HG03196 (cell line): ENCODE measurements around the gene THEM5.
"Not testable (repeated sequence)": the region's sequence is repeated elsewhere in the genome, so short reads cannot be mapped to it uniquely, and the experiment has no call there.

Source experiments
- ATAC-seq: cut with Tn5 transposase; IDR thresholded peaks from one replicate; pipeline ENCODE4 v1.9.1; 2021; ENCODE audit not compliant: unreplicated experiment

THEM5 gene

DNA sequence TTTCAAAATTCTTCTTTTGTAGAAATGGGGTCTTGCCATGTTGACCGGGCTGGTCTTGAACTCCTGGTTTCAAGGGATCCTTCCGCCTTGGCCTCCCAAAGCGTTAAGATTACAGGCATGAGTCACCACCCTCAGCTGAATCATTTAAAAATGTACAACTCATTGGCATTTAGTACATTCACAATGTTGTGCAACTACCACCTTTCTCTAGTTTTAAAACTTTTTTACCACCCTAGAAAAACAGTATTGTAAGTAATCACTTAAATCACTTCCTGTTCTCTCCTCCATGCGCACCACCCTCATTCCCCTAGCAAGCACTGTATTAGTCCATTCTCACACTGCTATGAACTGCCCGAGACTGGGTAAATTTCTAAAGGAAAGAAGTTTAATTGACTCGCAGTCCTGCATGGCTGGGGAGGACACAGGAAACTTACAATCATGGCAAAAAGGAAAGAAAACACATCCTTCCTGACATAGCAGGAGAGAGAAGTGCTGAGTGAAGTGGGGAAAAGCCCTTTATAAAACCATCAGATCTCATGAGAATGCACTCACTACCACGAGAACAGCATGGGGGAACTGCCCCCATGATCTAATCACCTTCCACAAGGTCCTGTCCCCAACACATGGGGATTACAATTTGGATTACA, 14.4 kb upstream of the THEM5 start:
- no peak for ATAC-seq

DNA sequence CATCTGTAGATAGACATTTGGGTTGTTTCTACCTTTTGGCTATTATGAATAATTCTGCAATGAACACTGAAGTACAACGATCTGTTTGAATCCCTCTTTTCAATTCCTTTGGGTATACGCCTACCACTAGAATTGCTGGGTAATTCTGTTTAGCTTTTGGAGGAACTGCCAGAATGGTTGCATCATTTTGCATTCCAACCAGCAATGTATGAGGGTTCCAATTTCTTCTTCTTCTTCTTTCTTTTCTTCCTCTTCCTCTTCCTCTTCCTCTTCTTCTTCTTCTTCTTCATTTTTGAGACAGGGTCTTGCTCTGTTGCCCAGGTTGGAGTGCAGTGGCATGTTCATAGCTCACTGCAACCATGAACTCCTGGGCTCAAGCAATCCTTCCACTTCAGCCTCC, 13.8 kb upstream of the THEM5 start:
- no peak for ATAC-seq

DNA sequence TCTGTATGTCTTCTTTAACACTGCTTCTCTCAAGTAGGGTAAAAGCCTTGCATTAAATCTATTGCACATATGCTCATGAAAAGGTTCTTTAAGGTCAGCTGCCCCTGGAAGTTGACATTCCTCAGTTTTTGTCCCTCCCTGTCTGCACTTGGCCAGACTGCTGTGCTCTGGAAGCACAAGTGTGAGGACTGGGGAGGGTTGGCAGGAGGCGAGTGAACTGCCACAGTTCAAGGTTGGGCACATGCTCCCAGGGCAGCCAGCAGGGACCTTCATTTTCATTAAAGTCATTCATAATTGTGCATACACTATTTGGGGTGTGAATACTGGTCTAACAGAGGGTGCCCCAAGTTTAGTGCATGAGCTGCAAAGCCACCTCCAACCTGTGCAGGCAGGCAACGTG, 10.9 kb upstream of the THEM5 start:
- no peak for ATAC-seq

DNA sequence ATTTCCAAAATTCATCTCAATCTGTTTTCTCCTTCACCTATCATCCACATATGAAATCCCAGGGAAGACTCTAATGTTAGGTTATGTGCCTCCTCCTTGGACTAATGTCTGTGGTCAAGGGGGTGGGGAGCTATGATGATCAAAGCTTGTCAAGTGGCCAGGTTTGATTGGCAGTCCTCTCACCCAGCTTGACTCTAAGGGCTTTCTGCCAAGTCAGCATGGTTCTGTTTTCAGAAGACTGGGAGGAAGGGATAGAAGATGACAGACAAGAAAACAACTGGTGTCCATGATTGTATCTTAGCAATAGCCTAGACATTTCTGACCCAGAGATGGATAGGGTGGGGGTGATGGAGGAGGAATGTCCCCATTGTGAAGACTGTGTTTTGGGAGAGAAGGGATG, 9.1 kb upstream of the THEM5 start:
- no peak for ATAC-seq

DNA sequence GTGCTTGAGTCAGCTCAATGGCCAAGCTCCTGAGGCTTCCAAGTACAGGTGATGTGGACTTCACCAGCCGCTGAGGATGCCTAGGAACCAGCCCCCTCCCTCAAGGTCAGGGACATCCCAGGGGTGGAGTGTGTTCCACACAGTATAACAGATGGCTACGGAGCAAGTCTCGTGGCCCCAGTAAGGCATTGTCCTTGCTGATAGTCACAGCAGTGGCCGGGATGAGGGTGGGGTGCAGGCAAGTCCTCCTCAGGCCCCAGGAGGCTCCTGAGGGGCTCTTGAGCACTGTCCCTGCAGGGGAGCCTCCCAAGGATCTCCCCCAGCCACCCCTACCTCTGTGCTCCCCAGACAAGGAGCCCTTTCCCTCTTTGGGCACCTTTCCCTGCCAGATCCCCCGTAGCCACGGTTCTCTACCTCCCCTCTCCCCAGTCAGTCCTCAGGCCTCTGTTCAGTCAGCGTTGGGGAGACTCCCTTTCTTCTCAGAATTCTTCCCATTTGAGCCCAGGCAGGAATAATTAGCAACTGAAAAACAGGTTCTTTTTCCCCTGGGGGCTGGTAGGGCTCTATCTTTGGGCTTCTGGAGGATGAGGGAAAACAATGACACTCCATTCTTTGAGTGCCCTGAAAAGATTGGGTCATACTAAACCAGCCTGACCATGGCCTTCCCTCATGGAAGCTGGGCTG, 7.1 kb upstream of the THEM5 start:
- ATAC-seq, result no peak

DNA sequence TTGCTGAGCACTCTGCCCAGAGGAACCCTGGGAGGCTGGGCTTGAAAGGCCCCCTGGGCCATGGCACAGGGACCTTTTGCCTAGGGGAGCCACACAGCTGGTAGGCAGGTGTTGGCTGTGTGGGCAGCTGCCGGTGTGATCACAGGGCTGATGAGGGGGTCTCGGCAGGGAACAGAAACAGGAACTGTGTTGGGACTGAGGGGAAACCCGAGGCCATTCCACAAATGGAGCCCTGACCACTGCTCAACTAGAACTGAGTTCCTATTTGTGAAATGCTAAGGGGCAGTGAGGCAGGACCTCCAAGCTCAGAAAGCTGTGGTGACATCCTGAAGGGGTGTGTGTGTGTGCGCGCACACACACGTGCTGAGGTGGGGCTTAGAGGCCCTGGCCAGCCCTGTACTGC, 6.4 kb upstream of the THEM5 start:
- no peak for ATAC-seq

DNA sequence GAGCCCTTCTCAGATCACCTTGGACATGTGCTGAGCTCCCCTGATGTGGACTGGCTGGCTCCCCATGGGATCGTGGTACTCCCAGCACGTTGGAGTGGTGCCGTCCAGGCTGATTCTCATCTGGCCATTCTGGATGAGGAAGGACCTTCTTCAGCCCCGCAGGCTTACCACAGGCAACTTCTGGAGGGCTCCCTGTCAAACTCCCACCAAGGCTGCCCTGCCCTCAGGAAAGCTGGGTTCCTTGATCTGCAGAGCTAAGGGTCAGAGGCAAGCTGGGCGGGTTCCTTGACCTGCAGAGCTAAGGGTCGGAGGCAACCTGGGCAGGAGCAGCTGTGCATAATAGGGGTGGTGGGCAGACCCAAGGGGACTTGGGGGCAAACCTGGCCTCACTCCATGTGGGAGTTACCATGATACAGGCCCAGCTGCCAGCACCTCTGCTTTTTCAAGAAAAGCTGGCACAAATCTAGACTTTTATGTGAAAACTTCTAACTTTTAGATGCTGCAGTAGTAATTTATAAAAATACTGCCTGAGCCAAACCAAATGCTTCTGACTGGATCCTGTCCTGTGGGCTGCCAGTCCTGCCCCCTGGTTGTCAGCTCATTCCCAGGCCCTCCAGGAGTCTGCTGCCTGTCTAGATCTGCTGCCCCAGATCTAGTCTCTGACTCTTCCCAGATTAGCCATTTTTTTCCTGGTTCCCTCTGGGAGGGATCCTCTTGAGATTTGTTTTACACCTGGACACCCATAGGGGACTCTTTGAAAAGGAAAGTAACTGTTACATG, 5.6 kb upstream of the THEM5 start:
- no peak for ATAC-seq

DNA sequence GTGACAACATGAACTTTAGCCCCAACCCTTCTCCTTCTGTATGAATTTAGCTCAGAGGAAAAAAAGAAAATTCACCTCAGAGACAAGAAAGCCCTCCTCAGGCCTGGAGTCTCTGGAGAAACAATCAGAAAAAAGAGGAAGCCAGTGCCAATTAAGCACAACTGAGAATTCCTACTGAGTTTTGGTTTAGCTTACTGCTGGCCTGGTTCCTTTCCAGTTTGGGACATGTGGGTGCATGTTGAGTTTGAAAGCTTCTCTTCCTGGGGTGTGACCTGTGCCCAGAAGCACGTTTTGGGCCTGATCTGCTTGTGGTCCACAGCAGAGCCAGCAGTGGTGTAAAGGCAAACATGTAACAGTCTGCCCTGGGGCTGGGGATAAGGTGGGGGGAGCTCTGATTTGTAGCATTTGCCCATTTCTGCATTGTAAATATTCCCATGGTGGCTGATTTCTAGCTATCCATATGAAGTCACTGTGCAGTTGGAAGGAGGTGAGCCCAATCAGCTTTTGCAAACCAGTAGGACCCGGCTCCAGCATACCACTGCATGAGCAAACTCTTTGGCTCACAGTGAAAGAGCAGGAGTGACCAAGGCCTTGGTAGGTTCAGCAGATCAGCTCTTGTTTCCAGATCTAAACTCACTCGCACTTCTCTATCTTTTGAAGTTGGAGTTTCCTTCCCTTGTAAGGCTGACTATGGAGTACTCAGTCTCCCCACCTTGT, 4.7 kb upstream of the THEM5 start:
- no peak for ATAC-seq

DNA sequence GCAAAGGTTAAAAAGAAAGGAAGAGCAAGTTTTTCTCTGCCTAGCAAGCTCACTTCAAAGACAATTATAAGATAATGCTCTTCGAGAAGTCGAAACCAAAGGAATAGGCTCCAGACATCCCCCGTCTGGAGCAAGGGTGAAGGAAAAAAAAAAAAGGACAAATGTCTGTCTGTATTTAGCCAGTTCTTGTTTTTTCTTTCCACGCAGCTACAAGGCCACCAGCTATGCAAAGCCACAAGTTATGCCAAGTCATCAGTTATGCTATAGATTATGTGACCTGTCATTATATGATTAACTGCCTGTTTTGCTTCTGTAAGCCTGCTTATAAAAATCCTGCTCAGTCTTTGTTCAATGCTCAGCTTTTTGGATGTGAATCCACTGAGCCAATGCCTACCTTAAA, 2.4 kb upstream of the THEM5 start:
- no peak for ATAC-seq

DNA sequence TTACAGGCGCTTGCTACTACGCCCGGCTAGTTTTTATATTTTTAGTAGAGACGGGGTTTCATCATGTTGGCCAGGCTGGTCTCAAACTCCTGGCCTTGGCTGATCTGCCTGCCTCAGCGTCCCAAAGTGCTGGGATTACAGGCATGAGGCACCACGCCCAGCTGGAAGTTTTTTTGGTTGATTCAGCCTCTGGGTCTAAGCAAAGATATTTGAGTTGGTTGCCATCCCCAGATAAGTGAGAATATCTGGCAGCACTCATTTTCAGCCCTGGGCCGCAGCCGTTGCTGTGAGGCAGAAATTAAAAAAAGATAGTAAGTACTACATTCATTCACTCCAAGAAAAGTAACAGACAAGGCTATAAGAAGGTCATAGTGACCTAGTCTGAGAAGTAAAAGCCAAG, 2.0 kb upstream of the THEM5 start:
- ATAC-seq, result not testable (repeated sequence)

DNA sequence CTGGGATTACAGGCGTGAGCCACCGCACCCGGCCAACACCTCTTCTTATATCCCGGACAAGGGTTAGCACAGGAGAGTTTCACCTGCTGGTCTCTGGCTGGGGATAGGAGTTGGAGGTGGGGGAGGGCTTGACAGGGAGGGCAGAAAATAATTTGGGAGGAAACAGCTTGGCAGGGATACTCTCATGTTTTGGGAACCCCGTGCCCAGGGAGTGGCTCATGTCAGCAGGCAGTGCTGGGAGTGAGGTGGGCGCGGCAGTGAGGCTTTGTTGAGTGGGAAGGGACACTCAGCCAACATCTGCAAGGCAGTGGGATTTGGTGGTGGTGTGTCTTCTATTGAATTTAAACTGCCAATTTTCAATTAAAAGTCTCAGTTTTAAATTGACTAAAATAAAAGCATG, 1.1 kb upstream of the THEM5 start:
- ATAC-seq, result no peak

DNA sequence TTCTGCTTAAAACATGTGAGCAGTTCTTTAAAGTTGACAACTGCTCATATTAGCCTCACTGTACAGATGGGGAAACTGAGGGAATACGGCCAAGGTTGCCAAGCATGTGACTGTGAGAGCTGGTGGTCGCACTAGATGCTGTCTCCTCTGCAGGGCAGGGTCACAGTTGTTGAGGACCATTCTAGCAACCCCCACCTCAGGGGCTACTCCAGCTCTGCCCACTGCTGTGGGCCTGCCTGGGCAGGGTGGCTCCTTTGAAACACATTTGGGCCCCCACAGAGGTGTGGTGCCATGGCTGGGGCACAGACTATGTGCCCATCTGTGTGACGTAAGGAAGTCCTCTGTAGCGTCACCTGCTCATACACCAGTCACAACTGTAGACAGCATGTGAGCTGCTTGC, 779 bp downstream of the THEM5 start:
- ATAC-seq, result no peak

DNA sequence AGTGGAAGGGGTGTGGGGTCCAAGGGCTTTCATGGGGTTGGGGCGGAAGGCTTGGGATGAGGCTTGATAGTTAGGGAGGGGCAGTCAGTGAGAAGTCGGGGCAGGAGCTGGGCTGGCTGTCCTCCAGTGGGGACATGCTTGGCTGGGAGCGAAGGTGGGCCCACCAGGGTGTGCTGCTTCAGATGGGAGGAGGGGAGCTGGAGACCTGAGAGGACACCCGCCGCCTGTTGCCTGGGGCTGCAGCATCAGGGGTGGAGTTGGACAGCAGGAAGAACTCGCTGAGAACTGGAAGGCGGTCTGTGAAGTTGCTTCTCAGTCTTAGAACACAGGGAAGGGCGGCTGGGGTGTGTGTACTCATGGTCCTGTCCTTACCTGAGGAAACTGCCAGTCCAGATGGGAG, 1.6 kb downstream of the THEM5 start:
- no peak for ATAC-seq

DNA sequence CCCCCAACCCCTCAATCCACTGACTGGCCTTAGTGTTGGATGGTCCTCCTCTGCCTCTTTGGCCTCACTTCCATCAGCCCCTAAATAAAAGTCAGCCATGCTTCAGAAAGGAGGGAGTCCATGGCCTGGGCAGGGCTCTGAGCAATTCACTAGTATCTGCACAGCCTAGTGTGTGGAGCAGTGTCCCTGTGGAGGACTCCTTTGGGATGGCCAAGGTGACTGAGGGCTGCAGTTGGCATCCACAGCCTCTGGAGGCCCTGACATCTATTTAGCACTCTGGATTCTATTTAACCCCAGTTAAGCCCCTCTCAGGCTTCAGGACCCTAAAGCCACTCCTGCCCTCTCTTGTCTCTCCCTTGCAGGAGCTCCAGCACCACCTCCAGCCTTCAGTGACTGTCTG, 3.6 kb downstream of the THEM5 start:
- no peak for ATAC-seq

DNA sequence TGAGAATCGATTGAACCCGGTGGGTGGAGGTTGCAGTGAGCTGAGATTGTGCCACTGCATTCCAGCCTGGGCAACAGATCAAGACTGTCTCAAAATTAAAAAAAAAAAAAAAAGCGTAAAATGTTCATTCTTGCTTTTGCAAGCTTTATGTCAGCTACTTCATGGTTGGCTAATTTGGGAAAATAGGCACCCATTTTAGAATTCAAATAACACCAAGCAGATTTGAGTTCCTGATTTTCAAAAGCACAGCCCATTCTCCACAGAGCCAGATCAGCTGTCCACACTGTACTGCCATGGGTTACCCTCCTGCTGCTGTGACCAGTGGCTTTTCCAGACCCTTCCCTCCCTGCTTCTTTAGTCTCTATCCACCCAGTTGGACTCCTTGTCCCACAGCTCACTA, 4.4 kb downstream of the THEM5 start:
- no peak for ATAC-seq

DNA sequence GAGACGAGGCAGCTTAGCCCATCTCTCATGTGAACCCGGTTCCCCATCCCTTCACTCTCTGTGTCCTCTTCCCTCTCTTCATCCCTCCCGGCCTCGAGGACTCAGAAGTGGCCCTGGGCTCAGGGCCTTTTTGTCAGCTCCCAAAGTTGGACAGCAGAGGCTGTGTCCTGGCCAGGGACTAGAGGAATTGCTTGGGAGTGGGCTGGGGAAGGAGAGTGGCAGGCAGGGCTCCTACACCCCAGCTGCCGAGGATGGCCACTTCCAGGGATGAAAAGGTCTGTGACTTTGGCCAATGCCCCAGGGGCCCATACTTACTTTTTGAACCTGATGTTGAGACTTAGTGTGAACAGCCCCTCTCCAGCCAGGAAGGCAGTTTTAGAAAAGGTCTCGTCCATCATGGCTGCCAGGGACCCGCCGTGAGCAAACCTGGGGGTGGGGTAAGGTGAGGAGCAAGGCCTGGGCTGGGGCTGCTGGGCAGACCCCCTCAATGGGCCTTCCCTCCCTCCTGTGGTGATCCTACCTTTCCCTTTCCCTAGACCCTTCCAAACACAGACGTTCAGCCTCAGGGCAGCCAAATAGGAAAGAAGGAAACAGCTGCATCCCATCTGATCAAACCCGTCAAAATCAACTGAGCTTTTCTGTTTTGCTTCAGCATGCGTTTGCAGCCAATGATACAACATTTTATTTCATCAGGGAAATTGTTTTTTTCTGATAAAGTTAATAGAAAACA, 5.5 kb downstream of the THEM5 start:
- no peak for ATAC-seq

DNA sequence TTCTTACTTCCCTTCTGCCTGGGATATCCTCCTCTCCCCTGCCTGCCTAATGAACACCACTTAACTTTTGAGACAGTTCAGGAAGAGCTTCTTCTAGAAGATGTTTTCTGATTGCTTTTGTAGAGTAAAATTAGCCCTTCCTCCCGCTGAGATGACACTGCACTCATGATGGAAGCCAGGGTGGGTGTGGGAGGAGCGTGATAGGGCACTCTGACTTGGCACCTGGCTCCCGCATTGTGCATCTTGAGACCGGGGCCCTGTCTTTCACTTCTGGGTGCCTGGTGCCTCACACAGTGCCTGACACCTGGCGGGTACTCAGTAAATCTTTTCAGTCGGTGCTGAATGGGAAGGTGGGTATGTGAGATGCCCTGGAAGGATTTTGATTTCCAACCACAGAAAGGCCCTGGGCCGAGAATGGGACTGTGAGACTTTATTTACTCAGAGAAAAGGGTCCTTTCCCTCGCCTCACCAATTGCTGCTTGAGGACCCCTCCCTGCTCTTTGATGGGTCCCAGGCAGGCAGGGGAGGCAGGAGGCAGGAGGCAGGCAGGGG, 6.8 kb downstream of the THEM5 start:
- ATAC-seq, result no peak

DNA sequence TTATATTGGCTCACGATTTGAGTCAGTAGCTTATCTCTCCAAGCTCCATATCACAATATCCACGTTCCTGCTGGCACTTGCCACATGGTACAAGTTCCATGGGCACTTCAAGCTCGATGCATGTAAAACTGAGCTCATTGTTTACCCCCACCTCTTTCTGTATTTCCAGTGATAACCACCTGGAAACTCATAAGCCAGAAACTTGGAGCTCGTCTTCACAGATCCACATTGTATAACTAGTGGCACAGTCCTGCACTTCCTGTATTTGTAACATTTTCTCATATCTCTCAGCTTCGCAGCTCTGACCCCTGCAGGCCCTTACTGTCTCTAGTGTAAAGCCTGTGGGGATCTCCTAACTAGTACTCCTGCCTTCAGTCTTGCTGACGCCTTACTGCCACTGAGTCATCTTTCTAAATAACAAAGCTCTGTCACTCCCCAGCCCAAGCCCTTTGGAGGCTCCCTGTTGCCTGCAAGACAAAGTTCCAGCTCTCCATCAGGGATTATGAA, 7.4 kb downstream of the THEM5 start:
- ATAC-seq, result no peak

DNA sequence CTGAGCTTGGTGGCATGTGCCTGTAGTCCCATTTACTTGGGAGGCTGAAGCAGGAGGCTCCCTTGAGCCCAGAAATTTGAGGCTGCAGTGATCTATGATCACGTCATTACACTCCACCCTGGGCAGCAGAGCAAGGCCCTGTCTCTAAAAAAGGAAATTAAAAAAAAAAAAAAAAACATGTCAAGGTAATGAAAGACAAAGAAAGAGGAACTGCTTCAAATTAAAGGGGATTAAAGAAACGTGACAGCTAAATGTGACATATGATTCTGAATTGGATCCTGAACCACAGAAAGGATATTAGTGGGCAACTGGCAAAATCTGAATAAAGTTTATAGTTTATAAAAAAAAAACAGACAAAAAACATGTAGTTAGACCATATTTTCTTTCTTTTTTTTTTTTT, 10.1 kb downstream of the THEM5 start:
- no peak for ATAC-seq

DNA sequence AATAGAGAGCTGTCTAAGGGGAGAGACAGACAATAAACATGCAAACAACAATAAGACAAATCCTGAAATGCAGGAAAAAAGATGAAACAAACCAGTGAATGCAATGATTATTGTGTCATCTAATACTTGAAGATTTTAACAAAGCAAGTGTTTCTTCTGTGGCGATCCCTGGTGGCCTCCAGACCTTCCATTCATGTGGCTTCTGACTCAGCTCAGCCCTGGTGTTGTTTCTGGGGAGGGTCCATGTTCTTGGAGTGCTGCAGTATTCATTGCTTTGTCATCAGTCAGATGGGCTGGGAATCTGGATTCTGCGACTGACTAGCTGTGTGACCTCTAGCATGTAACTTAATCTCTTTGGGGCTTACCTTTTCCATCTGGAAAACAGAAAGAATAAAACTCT, 12.4 kb downstream of the THEM5 start:
- no peak for ATAC-seq

DNA sequence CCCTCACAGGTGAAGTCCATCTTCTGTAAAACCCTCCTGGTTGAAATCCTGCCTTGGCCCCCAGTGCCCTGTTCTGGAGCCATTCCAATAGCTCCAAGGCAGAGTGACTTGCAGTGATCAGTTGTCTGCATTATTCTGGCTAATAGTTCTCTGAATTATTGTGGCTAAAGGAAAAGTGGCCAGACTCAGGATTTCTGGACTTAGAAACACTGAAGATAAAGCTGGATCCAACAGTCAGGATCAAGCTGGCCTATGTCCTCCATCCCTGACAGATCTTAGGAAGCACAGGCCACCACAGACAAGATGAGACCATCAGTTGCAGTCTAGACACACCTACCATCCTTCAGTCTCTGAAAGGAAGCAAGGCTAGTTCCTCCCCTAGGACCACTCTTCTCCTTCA, 13.1 kb downstream of the THEM5 start:
- ATAC-seq, result no peak
